Stimulated activated CD4-positive, alpha-beta T cell treated with anti-CD3 and anti-CD28 coated beads, Interleukin-15, amount 100 ng/mL, for 48 hours (primary cell): ENCODE results near the gene CDC42EP2.

Experiments
- DNase-seq, 2 donors: peaks; one replicate each; pipeline ENCODE4 v3.0.0-alpha.2; 2020; ENCODE audit warnings: low read depth in 2 of 2

CDC42EP2 gene

DNA sequence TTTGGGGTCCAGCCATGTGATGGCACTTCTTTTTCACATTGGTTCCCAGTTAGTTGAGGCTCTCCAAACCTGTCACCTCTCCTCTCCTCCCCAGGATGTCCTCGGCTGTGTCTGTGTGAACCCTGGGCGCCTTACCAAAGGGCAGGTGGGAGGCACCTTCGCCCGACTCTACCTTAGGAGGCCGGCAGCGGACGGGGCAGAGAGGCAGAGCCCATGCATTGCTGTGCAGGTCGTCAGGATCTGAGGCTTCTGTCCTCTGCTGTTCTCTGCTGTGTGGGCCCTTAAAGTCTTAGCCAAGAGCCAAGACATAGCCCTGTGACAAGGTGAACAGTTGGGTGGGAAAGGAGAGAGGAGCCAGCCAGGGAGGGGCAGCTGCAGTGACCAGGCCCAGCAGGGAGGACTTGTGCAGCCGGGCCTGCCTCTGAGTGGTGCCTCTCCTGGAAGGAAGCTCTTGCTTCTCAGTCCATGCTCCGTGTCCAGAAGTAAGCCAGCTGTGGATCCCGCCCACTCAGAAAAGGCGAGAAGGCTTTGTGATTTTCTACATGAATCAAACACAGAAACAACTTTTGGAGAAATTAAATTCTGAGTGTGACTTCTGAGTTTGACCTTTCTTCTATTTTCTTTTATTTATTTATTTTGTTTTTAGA is 17.5 kb upstream of the CDC42EP2 start:
- no peak for DNase-seq

GRCh38 chr11:65298131-65298535 is 16.5 kb upstream of the CDC42EP2 start:
- no peak for DNase-seq

DNA sequence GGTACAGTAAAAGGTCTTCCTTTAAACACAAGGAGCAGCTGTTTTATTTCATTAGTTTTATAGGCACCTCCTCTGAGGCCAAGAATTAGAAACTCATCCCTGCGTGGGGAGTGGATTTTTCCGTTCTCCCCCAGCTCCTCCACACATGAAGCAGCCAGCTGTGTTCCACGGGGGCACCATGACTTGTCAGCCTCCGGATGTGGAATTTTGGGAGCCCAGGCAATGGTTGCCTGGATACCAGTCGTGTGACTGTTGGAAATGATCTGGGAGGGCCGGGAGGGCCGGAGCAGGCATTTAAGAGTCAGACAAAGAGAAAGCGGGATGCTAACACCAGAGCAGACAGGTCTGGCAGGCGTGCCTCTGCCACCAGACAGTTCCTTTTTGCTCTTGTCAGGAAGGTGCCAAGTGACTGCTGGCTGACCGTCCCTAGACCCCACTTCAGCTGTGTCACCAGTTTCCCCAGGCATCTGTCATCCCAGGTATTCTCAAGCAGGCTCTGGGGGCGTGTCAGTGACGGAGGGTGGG is 15.9 kb upstream of the CDC42EP2 start:
- DNase-seq, result no peak

GRCh38 chr11:65300621-65301275 is 13.9 kb upstream of the CDC42EP2 start:
- DNase-seq, result no peak

DNA sequence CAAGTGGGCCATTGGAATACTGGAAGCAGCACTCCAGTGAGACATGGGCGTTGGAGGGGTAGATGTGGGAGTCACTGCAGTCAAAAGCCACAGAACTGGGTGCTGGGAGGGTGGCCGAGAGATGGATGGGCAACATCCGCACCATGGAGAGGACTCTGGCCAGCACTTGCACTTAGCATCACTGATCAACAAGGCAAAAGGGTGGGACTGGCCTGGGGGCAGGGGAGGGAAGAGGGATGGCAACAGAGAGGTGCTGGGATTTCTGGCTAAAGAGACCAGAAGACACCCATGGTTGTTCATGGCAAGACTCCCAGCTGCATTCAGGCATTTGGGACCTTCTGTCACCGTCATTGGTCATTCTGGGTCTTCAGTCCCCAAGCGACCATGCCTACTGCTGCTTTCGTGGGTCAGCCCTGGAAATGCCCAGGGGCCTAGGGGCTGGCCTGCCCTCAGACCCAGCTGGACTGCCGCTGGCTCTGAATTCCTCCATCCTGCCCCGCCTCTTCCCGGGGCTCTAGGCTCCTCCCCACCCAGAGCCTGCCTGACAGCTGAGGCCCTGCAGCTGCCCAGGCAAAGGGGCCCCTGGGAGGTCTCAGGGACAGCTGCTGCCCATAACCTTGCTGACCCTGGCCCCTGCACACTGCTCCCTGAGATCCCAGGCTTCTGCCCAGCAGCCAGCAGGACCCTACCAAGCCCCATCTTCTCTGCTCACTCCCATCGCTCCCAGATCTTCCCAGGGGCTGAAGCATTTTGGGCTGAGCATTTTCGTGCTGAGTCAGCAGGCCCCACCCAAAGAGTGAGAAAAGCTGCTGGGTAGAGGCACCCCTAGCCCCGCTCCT is 13.0 kb upstream of the CDC42EP2 start:
- no peak for DNase-seq

DNA sequence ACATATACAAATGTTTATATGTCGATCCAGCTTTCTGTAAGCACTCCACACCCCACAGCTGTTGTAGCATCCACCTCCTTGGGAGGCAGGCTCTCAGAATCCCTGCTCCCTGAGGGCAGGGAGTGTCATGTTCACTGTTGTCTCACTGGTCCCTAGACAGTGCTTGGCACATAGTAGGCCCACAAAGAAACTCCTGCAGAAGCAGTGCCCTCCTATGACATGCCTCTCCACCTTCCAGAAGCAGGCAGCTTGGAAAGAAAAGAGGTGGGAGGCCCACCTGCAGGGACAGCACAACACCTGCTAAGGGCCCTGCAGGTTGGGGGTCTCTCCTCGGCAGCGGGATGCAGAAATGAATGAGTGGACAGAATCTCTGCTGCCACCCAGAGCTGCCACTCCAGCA is 11.1 kb upstream of the CDC42EP2 start:
- no peak for DNase-seq

GRCh38 chr11:65304110-65304509 is 10.6 kb upstream of the CDC42EP2 start:
- DNase-seq, result no peak

GRCh38 chr11:65304613-65305012 is 10.1 kb upstream of the CDC42EP2 start:
- DNase-seq, result no peak

DNA sequence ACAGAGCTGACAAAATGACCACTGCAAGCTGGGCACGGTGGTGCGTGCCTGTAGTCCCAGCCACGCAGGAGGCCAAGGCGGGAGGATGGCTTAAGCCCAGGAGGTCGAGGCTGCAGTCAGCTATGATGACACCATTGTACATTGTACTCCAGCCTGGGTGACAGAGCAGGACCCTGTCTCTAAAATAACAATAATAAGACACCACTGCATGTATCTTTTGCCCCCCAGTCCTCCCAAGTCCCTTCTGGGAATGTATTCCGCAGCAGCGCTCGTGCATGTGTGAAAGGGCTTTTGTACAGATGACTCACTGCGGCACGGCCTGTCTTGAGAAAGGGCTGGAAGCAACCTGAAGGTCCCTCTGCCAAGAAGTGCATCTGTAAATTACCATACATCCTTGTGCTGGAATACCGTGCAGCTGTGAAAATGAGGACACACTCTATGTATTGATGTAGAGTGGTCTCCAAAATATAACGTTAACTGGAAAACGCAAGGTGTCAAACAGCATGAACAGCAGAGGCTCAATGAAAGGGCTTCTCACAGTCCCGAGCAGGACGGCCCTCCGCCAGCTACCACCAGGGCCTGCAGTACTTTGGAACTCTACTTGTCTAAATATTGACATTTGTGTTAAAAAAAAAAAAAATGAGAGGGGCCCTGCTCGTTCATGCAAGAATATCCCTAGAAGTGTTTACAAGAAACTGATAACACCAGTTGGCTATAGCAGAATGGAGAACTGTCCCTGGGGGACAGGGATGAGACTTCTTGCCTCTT is 9.0 kb upstream of the CDC42EP2 start:
- no peak for DNase-seq

DNA sequence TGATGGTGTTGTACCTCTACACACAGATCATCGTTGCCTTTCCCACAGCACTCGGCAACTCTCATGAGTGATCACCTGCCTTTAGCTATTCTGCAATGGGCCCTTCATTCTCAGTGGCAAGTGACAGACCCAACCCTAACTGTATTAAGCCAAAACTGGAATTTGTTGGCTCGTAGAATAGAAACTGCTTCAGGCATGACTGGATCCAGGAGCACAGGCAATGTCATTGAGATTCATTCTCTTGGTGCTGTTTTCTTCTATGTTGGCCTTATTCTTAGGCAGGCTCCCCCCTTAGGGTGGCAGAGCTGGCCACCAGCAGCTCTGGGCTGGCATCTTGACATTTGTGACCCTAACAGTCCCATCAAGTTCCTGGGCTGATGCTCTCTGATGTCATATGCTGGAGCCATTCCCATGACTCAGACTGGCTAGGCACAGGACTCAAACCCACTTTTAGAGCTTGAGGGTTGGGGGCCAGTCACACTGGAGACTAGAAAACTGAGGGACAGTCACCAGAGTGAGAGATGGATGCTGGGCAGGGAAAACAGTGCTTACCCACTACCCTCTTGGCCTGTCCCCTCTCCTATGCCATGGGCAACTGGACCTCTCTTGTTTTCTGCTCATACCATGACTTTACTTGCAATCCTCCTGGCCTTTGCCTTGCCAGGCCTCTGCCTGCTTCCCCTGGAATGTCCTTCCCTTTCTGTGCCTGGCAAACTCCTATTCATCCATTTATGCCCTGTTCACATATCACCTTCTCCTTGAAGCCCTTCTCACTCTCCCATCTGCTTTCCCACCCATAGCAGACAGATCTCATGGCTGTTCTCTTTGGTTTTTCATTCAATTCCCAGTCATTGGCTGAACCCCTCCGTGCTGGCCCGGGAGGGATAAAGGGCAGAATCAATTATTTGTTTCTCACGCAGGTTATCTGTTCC is 7.1 kb upstream of the CDC42EP2 start:
- no peak for DNase-seq

DNA sequence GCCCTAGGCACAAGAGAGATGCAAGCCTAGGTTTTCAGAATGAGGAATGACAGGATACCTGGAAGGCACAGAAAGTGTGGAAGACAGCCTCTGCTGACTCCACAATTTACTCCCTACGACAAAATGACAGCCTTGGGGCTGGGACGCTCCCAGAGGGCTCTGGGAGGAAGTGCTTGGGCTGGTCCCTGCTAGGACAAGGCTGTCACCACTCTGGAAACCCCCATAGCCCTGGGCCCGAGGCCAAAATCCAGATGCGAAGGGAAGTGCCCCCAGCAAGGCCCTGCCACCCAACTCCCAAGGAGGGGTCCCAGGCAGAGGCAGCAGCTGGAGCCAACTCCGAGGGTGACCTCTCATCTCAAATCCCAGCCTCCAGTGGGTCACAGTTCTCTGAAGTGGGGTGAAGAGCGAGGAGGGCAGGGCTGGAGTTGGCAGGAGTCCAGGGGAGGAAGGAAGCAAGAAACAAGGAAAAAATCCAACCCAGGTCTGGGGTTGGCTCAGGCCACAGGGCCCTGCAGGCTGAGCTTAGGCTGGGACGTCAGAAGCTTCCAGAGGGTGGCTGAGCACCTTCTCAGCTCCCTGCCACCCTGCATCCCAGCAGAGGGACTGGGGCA is 6.3 kb upstream of the CDC42EP2 start:
- DNase-seq, result no peak

GRCh38 chr11:65309006-65309405 is 5.7 kb upstream of the CDC42EP2 start:
- DNase-seq, result no peak

DNA sequence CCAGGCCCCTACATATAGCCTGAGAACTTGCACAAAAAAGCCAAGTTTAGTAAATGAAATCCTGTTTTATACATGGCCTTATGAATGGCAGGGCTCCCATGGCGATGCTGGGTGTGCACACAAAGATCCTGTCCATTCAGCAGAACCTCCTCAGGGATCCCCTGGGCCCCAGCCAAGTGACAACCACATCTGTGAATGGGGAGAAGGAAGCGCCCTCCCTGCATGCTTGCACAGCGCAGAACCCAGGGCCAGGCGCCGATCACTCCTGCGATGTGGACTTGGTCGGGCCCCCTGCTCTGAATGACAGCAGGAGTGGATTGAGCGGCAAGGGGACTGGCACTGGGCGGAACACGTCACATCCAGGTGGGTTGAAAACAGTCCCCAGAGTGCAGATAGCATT is 4.5 kb upstream of the CDC42EP2 start:
- DNase-seq, result no peak

DNA sequence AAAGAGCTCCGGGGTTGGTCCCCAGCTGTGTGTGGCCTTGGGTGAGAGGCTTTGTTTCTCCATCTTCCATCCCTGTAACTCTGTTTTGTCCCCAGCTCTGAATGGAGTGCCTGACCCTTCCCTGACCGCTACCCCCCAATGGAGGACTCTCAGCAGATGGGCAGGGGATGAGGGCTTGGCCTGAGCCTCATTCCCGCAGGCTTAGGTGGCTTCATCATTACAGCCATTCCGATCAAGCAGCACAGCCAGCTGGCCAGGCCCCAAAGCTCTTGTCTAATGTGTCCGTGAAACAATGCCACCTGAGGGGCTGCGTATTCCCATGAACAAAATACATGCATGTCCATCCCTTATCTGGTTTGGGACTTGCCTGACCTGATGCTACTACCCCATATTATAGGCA is 3.9 kb upstream of the CDC42EP2 start:
- no peak for DNase-seq

GRCh38 chr11:65311170-65311678 is 3.4 kb upstream of the CDC42EP2 start:
- DNase-seq, result no peak

GRCh38 chr11:65315204-65315865 is 669 bp downstream of the CDC42EP2 start:
- DNase-seq, result peak; percentile 55 to 75

GRCh38 chr11:65315866-65316226 is 1.2 kb downstream of the CDC42EP2 start:
- no peak for DNase-seq

DNA sequence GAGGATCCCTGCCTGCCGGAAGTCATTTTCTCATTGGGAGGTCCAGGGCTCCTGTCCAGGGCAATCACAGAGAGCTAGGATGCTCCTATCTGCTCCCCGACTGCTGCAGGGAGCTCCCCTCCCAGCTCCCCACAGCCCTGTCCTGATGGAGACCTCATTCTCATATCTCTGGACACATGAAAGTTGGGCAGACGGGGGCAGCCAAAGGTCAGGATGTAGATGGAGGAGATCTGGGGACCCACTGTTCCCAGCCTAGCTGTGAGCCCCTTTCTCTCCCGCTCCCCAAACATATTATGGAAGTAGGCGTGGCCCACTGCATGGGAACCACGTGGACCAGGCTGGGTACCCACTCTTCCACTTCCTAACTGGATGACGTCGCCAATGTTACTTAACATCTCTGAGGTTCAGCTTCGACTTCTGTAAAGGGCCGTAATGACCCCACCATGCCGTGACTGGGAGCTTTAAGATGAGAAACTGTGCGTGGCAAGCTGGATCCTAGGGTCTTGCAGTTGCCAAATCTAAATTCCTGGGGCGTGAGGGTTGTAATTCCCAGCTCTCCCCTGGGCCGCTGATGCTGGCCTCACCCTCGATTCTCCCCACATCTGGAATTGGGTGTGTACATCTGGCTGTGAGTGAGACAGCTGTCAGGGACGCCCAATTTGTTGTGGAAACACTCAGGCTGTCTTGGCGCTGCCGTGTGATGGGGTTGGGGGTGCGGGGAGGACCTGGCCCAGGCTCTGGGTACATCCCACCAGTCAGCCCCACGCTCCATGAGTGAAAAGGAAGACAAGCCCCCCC is 1.8 kb downstream of the CDC42EP2 start:
- no peak for DNase-seq
